ENCODE results near the gene SAPCD2.

- TF ChIP-seq CTCF (IDR thresholded peaks at IDR 0.05) (no peak), POLR2A (IDR thresholded peaks at IDR 0.05) (no peak)
Measured at GRCh38 chr9:137023157-137023556, 47.2 kb downstream of the SAPCD2 start.
